IPS-18a (cell line): Measurements from ENCODE around the gene ADCY5.

Experiments
- H3K27ac ChIP-seq: one replicate; pipeline ENCODE4 v1.5.1; 2013; ENCODE audit warnings: low read length
- H3K27me3 ChIP-seq: one replicate; pipeline ENCODE4 v1.6.1; 2013; ENCODE audit warnings: mild to moderate bottlenecking, low read length; ENCODE audit not compliant: control insufficient read depth, insufficient read depth
- H3K36me3 ChIP-seq: one replicate; pipeline ENCODE4 v1.6.1; 2013; ENCODE audit warnings: low read depth, low read length; ENCODE audit not compliant: control insufficient read depth
- H3K4me1 ChIP-seq: one replicate; pipeline ENCODE4 v1.6.1; 2013; ENCODE audit warnings: low read depth, low read length; ENCODE audit not compliant: control insufficient read depth
- H3K4me3 ChIP-seq: one replicate; pipeline ENCODE4 v1.5.1; 2013; ENCODE audit warnings: low read length
- H3K9ac ChIP-seq: one replicate; pipeline ENCODE4 v1.6.1; 2013; ENCODE audit warnings: mild to moderate bottlenecking, low read length, moderate library complexity
- H3K9me3 ChIP-seq: one replicate; pipeline ENCODE4 v1.6.1; 2013; ENCODE audit warnings: low read depth, low read length; ENCODE audit not compliant: control insufficient read depth

Gene ADCY5

DNA sequence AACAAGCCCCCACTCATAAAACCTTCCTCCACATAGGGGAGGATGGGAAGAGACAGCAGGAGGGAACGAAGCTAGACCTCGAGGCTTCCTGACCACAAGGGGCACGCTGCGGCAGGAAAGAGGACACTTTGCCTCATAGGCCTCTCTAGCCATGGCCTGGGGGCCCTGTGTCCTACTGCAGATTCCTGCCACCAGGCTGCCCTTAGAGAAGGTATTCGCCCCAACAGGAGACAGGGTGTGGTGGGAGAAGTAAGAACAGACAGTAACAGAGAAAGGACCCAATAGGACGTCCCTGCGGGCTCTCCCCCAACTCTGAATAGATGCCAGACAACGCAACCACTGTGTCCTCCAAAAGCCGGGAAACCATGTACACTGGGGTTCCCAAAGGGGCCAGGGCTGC, 36.8 kb downstream of the ADCY5 start:
- no peak overlapping the region for H3K4me3 ChIP-seq
- H3K4me1 ChIP-seq, result peaks cover 7% of the 10 kb centered on the region
- H3K9ac ChIP-seq, result no peak overlapping the region
- no peaks in the 10 kb centered on the region for H3K36me3 ChIP-seq
- no peaks in the 10 kb centered on the region for H3K27me3 ChIP-seq
- H3K9me3 ChIP-seq, result no peaks in the 10 kb centered on the region
- H3K27ac ChIP-seq, result no peak overlapping the region

DNA sequence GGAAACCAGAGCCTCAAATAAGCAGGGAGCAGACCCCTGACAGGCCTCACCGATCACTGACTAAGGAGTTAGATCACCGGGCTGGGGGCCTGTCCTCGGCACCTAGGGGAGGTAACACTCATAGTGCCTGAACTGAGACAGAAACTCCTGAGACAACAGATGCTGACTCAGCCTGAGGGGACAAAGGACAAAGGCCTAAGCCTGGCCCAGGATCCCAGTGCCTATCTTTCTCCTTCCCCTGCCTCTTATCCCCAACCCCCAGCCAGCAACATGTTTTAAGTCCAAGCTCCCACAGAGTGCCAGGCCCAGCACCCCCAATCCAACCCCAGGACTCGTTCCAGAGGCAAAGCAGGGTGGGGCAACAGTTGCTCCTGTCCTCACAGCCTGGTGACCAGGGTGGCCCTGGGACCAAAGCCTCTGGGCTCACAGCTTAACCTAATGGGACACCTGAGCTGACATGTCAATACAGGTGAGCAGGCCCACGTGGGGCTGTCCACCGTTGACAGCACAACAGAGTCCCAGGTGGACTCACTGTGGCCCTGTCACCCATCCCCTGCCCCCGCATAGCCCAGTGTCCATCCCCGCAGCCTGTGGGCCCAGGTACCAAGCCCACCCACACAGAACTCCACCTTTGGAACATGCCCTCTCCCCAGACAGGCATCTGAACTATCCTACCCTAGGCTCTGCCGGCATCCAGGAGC, 37.4 kb downstream of the ADCY5 start:
- H3K36me3 ChIP-seq, result no peaks in the 10 kb centered on the region
- peaks cover 7% of the 10 kb centered on the region for H3K4me1 ChIP-seq
- no peak overlapping the region for H3K27ac ChIP-seq
- H3K4me3 ChIP-seq, result no peak overlapping the region
- no peaks in the 10 kb centered on the region for H3K9me3 ChIP-seq
- no peaks in the 10 kb centered on the region for H3K27me3 ChIP-seq
- no peak overlapping the region for H3K9ac ChIP-seq

GRCh38 chr3:123410149-123410515, 38.8 kb downstream of the ADCY5 start:
- Histone ChIP-seq H3K9ac (no peak overlapping the region), H3K27ac (no peak overlapping the region), H3K4me1 (peaks cover 7% of the 10 kb centered on the region), H3K4me3 (no peak overlapping the region), H3K27me3 (no peaks in the 10 kb centered on the region), H3K36me3 (no peaks in the 10 kb centered on the region), H3K9me3 (no peaks in the 10 kb centered on the region)

DNA sequence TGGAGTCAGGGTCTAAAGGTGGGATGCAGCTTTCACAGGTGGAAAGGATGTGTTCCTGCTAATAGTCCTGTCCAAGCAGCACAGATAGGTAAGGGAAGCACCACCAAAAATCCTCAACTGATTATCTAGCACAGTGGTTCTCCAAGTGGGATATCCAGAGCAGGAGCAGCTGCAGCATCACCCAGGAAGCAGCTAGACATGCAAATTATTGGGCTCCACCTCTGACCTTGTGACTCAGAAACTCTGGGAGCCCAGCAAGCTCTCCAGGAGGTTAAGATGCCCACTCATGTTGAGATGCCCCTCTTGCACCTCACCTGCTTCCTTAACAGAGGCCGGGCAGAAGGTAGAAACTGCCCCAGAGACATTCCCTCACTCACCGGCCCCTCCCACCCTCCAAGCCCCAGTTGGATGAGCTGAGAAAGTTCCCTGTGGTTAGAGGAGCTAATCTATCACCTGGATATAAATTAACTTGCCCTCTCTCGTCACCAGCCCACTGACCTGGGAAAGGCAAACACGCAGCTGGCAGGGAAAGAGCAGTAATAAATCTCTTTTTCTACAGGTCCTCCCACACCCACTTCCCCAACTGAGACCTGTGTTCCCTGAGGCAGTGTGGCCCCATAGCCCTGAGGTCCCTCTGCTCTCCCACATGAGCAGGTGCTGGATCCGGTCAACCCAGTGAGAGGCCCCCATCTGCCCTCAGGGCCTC, 39.3 kb downstream of the ADCY5 start:
- H3K36me3 ChIP-seq, result no peaks in the 10 kb centered on the region
- H3K27ac ChIP-seq, result no peak overlapping the region
- H3K4me3 ChIP-seq, result no peak overlapping the region
- no peaks in the 10 kb centered on the region for H3K27me3 ChIP-seq
- H3K4me1 ChIP-seq, result peaks cover 7% of the 10 kb centered on the region
- H3K9me3 ChIP-seq, result no peaks in the 10 kb centered on the region
- H3K9ac ChIP-seq, result no peak overlapping the region

- H3K27me3 ChIP-seq, result no peaks in the 10 kb centered on the region
- H3K36me3 ChIP-seq, result no peaks in the 10 kb centered on the region
- no peak overlapping the region for H3K27ac ChIP-seq
- no peaks in the 10 kb centered on the region for H3K9me3 ChIP-seq
- H3K4me3 ChIP-seq, result no peak overlapping the region
- H3K4me1 ChIP-seq, result peaks cover 7% of the 10 kb centered on the region
- no peak overlapping the region for H3K9ac ChIP-seq
These were observed 42.3 kb downstream of the ADCY5 start for GRCh38 chr3:123406598-123406997.

DNA sequence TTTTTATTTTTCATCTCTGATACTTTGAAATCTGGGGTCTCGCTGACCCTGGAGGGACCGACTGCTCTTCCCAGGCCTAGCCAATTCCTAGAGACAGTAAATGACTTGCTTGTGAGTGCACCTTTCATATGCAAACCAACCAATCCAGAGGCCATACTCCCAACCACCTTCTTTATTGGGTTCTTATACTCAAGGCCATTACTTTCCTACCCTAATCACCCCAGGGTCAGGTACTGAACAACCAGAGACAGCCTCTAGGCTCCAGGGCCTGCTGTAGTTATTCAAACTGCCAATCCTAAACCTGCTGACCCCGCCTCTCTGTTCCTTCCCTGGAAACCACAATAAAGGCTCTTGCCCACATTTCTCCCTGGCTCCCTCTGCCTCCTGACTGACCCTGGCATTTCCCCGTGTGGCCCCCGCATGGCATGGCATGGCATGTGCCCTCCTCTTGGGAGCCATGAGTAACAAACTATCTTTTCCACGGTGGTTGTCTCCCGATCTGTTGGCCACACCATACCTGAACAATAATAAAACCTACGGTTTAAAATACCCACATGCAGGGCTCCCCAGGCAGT, 42.9 kb downstream of the ADCY5 start:
- Histone ChIP-seq H3K27ac (no peak overlapping the region), H3K9ac (no peak overlapping the region)

GRCh38 chr3:123405021-123405420, 43.9 kb downstream of the ADCY5 start:
- H3K4me3 ChIP-seq, result no peak overlapping the region
- no peaks in the 10 kb centered on the region for H3K27me3 ChIP-seq
- no peaks in the 10 kb centered on the region for H3K9me3 ChIP-seq
- H3K9ac ChIP-seq, result no peak overlapping the region
- no peak overlapping the region for H3K27ac ChIP-seq
- H3K36me3 ChIP-seq, result no peaks in the 10 kb centered on the region
- H3K4me1 ChIP-seq, result peaks cover 5% of the 10 kb centered on the region

More for the DNA sequence above, 42.9 kb downstream of the ADCY5 start:
- Histone ChIP-seq H3K4me1 (peaks cover 7% of the 10 kb centered on the region), H3K9me3 (no peaks in the 10 kb centered on the region), H3K4me3 (no peak overlapping the region), H3K36me3 (no peaks in the 10 kb centered on the region), H3K27me3 (no peaks in the 10 kb centered on the region)

- no peaks in the 10 kb centered on the region for H3K27me3 ChIP-seq
- no peaks in the 10 kb centered on the region for H3K9me3 ChIP-seq
- H3K9ac ChIP-seq, result no peak overlapping the region
- no peak overlapping the region for H3K27ac ChIP-seq
- no peaks in the 10 kb centered on the region for H3K36me3 ChIP-seq
- no peak overlapping the region for H3K4me3 ChIP-seq
- H3K4me1 ChIP-seq, result no peaks in the 10 kb centered on the region
These were observed 44.5 kb downstream of the ADCY5 start for GRCh38 chr3:123404391-123404790.

DNA sequence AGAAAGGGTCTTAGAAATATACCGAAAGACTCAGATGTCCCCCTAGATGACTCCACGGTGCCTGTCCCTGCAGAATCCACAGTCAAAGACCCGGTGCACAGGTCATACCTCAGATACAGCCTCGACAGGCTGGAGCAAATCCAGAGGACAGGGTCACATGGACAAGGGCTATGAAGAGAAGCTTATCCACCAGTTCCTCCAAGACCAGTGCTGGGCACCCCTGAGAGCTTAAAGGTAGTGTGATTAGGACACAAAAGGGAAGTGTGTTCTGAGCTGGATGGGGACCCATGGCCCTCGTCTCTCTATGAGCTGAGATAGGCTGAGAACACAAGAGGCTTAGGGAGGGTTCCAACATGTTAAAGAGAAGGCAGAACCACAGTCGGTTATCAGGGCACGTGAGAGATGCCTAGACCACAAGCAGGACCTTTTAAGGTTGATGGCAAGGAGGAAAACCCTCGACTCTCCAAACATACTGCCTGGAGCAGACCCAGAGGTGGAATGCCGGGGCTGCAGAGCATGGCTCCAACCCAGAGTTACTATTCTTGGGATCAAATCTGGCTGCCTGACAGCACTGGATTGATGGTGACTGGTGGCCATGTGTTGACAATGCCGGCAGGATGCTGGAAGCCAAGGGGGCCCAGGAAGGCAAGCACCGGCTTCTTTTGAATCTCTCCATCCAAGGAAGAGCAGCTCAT, 46.9 kb downstream of the ADCY5 start:
- Histone ChIP-seq H3K9me3 (no peaks in the 10 kb centered on the region), H3K27me3 (no peaks in the 10 kb centered on the region), H3K4me1 (no peaks in the 10 kb centered on the region), H3K4me3 (no peak overlapping the region), H3K9ac (no peak overlapping the region), H3K36me3 (no peaks in the 10 kb centered on the region), H3K27ac (no peak overlapping the region)

- Histone ChIP-seq H3K9me3 (no peaks in the 10 kb centered on the region), H3K4me3 (no peak overlapping the region), H3K27ac (no peak overlapping the region), H3K27me3 (no peaks in the 10 kb centered on the region), H3K4me1 (no peaks in the 10 kb centered on the region), H3K36me3 (no peaks in the 10 kb centered on the region), H3K9ac (no peak overlapping the region)
These were observed 48.7 kb downstream of the ADCY5 start for GRCh38 chr3:123400169-123400568.

DNA sequence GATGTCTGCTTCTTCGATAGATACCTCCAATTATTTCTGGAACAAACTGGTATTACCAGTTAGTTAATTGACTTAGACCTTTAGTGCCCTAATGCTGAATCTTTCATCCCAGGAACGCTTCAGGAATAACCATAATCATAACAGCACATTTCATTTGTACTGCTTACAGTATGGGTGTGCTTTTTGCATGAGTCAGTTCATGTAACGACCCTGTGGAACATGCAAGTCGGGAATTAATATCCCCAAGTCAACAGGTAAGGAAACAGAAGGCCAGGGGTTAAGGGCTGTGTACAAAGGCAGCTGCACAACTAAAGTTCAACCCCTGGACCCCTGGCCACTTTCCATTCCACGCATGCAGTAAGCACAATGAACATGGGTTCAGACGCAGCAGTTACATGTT, 49.2 kb downstream of the ADCY5 start:
- Histone ChIP-seq H3K36me3 (no peaks in the 10 kb centered on the region), H3K4me1 (no peaks in the 10 kb centered on the region), H3K9ac (no peak overlapping the region), H3K9me3 (no peaks in the 10 kb centered on the region), H3K27me3 (no peaks in the 10 kb centered on the region), H3K27ac (no peak overlapping the region), H3K4me3 (no peak overlapping the region)
